NCI-H2081 treated with DMSO at 0.1 percent for 48 hours (cell line): ENCODE results near the gene DKC1.

Experiments
- DNase-seq: peaks from one replicate; lab custom pipeline; 2025; lab: John Stamatoyannopoulos, UW

Gene DKC1

DNA sequence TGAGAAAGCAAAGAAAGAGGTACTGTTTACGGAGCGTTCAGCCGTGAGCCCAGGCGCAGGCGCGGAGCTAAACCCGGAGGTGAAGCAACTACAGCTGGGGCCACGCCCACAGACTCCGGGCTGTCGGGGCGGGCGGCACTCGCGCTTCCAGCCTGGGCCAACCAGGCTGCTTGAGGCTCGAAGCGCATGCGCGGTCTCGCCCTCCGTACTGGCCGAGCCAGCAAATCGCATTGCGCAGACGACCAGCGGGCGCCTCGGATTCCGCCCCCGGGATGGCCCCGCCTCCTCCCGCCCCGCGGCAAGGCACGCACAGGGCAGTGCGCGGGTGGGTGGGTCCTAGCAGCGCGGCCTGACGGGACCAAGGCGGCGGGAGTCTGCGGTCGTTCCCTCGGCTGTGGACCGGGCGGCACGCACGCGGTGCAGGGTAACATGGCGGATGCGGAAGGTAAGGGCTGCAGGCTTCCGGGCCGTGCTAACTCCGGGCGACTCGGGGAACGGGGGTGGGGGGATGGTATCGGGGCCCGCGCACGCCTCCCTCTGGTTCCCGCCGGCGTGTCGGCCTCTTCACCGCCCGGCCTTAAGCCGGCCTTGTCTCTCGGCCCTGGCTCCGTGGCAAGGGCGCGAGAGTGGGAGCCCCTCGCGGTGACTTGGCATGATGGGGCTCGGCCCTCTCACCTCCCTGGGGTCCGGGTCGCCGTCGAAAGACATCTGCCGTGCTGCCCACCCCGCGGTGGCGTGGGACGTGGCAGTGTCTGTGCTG, at the start of gene DKC1:
TSS of gene DKC1 (plus strand) at position 328 of the 760 bp plus-strand sequence. CDS start at position 430, 102 bp downstream.
- DNase-seq = peak; percentile 53

DNA sequence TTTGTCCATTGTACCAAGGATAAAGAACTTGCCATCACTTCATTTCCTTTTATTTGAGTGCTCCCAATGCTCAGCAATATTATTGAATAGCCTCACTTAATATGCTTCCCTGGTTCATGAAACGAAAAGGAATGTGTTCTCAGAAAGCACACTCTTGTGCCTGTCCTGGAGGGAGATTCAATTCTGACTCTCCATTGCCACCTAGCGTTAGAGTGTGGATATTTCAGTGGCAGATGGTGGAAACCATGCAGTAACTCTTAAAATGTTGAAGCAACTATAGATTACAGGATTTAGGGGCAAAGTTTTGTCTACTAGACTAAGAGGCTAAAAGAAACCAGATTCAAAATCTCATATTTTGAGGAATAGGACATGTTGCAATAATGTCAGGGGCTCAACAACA, 47.7 kb upstream of the DKC1 start:
- DNase-seq = no peak

DNA sequence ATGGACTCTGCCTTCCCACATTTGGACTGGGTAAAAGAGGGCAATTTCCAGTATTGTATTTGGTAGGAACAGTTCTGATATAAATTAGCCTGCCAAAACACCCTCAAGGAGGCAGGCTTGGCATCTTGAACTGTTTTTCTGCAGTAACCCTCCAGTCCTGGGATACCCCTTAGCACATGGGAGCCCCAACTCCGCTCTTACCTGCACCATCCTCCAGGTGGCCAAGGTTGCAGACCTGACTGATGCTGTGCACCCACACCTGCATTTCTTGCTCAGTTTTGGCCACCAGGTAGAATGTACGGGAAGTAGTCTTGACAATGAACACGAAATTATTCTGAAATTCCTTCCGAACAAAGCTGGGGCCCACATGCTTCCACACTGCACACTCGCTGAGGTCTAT, 46.8 kb upstream of the DKC1 start:
- DNase-seq = no peak

DNA sequence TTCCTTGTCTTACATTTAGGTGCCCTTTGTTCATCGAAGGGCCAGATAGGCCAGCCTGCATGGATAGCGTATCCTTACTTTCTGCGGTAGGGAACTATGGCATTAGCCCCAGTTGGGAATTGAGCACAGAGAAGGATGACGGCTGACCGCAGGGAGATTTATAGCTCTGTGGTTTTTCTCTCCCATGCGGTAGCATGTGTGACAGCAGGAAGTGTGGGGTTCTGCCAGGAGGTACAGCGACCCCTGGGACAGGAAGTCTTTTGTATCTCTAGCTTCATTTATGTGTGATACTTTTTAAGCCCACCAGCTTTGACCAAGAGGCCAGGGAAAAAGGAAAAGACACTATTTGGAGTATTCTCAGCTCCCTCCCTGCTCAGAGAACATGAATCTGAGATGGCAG, 44.8 kb upstream of the DKC1 start:
- no peak for DNase-seq

DNA sequence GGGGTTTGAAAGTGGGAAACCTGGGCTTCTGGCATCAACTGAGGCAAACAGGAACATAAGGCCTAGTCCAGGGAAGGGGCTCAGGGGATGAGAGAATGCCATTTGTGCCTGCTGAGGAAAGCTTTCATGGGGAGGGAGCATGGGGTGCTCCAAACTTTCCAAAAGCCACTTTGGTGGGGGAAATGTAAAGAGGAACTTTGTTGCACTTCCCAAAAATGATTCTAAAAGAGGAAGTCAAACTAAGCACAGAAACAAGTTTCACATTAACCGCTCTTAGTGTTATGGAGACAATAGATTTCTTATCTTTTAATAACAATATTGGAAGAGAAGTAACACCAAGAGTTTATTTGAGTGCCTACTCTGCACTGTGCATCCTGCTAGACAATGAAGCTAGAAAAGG, 44.0 kb upstream of the DKC1 start:
- no peak for DNase-seq

DNA sequence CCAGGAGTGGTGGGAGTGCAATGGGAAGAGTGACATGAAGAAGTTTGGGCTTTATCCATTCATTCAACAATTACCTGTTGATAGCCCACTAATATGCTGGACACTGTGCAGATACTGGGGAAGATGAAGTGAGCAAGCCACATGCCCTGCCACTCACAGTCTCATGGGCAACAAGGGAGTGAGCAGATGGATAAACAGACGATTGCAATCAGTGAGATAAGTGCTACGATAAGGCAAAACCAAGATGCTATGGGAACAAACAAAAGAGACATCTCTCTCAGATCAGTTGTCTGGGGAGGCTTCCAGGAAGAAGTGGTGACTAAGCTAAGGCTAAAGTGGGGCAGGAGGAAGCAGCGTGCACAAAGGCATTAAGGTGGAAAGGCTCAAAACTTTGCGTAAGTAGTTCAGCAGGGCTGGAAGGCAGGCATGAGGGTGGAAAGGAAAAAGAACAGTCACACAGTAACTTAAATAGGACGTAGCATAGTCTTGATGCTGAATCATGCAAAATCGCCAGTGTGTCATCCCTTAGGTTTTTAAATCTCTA, 43.5 kb upstream of the DKC1 start:
- DNase-seq = no peak

DNA sequence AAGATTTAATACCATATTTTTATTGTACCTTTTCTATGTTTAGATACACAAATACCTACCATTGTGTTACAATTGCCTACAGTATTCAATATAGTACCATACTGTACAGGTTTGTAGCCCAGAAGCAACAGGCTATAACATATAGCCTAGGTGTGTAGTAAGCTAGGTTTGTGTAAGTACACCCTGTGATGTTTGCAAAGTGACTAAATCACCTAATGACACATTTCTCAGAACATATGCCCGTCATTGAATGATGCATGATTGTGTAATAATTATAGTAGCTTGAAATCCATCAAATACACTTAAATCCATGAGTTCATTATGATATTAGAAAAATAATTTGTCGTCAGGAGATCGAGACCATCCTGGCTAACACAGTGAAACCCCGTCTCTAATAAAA, 42.6 kb upstream of the DKC1 start:
- no peak for DNase-seq

DNA sequence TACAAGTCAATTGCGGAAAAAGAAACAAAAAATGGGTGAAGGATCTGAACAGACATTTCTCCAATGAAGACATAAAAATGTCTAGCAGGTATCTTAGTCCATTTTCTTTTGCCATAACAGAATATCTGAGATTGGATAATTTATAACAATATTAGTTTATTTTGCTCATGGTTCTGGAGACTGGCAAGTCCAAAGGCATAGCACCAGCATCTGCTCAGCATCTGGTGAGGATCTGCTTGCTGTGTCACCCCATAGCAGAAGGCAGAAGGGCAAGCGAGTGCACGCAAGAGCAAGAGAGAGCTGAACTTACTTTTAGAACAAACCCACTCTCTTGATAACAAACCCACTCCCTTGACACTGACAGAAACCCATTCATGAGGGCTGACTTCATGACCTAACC, 41.5 kb upstream of the DKC1 start:
- no peak for DNase-seq

DNA sequence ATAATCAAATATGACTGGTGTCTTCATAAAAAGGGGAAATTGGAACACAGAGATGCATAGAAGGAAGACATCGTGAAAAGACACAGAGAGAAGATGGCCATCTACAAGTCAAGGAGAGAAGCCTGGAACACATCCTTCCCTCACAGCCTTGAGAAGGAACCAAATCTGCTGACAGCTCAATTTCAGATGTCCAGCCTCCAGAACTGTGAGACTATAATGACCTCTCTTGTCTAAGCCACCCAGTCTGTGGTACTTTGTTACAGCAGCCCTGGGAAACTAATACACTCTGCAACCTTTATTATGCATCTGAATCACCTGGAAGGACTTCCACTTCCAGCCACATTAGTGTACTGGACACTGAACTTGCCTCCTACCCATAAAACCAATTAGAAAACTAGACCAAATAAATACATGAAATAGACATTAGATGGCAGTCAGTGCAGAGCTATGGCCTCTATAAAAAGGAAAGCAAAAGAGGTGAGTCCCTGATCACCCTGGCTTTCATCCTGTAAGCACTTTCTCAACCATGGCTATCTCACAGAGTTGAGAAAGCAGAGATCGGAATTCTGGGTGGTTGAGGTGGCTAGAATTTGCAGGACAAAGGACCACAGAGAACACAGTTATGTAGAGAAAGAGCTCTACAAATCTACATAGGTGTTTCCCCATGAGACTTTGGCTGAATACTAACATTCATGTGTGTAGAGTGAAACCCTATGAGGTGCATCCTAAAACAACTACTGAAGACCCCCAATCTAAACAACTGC, 37.5 kb upstream of the DKC1 start:
- DNase-seq = no peak

DNA sequence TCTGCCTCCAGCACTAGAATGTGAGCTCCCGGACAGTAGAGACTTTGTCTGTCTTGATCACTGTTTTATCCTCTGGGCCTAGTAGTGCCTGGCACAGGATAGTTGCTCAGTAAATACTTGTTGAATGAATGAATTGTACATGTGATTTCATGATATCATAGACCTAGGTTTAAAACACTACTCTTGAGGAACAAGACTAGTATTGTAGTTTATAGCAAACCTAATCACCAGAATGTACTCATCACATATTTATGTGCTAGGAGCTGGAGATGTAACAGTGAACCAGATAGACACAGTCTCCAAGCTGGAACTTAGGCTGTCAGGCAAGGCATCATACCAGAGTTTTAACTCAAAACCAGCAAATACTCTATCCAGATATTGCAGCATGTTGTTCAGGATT, 35.2 kb upstream of the DKC1 start:
- DNase-seq = no peak

DNA sequence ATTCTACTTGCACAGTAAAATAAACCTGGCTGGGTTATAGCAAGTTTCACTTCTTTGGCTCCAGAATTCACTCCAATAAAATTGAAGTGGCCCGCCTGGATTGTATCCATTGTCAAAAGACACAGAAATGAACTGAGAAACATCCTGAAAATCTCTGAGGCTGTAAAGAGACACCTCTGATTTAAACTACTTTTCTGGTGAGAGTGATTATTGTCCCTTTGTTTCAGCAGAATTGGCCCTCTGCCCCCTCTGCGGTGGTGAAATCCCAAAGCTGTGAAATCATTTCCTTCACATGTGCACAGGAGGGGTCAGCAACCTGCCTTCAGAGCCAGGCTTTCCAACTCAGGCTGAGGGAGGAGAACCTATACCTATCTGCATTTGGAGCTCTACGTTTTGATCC, 34.8 kb upstream of the DKC1 start:
- no peak for DNase-seq

DNA sequence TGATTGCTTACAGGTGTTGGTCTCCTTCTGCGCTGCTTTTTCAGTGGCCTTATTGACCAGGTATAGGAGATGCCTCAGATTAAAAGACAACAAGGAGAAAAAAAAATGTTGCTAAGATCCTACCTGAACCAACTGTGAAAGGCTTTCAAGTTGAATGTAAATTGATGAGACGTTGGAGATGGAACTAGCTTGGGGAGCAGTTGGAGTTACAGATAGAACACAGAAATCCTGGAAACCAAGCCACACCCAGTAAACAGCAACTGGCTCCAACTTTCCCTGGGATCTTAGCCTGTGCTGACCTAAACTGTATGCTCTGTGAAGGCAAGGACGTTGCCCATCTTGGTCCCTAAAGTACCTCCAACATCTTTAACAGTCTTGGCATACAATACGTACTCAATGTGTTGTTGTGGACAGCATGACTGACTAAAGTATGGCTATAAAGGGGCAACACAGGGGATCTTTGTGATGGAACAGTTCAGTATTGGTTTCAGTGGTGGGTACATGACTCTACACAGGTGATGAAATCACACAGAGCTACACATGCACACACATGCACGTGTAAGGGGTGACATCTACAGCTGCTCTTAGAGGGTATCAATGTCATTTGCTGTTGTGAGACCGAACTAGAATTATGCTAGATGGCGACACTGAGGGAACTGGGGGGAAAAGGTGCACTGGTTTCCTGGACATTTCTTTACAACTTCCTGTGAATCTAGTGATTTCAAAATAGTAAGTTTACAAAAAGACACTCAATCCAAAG, 34.1 kb upstream of the DKC1 start:
- no peak for DNase-seq

DNA sequence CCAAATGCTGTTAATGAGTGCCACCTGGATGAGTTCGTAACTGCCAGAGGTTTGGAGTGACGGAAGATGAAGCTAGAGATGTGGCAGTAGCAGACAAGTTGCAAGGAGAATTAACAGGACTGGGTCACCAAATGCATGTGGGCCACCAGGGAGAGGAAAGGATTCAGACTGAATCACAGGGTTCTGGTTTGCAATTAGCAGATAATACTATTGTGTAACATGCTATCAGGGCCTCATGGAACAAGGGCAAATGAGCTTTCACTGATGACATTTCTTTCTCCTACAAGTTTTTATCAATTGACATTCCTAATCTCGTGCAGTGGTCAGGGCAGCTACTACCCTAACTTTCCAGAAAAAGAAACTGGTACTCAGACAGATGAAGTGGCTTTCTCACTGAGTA, 33.2 kb upstream of the DKC1 start:
- DNase-seq = no peak

DNA sequence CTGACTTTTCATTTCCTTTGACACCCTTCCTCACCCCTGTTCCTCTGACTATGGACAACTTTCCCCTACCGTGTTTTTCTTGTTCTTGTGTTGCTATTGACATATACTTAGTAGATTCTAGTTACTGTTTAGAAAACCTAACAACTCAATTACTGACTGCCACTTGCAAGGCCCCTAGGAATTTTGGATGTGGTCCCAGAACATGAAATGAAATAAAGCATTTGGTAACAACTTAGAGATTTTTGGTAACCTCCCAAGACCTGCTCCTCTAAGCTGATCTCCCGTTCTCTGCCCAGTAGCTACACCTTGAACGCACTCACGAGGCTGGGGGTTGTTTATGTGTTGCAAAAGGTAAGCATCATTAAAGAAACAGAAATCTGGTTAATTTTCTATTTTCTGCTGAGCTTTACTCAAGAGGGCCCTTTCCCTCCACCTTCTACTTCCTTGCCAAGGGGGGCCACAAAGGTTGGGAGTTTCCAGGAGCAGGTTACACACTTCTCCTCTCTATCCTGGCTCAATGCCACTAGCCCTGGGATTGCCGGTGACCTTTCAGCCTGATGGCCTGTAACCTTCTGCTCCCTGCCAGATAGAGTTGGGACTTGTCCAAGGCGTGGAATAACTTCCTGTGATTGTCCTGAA, 32.3 kb upstream of the DKC1 start:
- DNase-seq = no peak

DNA sequence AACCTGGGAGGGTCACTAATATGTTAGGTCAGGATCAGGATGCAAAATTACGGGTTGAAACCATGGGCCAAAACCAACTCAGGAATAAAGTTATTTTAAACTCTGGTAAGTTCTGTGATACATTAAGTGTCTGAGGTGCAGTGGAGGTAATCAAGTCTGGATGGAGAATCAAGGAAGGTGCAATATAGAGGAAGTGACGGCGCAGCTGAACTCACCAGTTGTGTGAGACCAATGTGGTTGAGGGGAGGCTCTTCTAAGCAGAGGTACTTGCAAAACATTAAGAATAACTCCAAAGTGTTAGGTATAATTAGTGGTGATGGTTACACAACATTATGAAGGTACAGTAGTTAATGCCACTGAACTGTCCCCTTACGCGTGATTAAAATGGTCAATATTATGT, 31.5 kb upstream of the DKC1 start:
- no peak for DNase-seq

DNA sequence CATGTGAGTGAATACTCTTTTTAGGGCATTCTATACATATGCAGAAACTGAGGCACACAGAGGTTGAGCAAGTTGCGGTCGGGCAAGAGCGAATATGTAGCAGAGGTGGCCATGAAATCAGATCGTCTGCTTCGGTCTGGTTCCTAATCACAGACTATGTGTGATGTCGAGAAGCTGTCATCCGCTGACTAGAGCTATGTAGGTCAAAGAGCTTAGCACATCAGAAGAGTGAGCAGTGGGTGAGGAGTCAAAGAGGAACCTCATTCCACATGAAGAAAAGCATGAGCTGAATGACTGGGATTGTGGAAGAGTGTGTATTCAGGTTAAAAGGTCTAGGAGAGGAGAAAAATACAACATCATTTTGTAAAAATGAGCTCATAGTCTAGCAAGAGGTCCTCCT, 30.8 kb upstream of the DKC1 start:
- no peak for DNase-seq

DNA sequence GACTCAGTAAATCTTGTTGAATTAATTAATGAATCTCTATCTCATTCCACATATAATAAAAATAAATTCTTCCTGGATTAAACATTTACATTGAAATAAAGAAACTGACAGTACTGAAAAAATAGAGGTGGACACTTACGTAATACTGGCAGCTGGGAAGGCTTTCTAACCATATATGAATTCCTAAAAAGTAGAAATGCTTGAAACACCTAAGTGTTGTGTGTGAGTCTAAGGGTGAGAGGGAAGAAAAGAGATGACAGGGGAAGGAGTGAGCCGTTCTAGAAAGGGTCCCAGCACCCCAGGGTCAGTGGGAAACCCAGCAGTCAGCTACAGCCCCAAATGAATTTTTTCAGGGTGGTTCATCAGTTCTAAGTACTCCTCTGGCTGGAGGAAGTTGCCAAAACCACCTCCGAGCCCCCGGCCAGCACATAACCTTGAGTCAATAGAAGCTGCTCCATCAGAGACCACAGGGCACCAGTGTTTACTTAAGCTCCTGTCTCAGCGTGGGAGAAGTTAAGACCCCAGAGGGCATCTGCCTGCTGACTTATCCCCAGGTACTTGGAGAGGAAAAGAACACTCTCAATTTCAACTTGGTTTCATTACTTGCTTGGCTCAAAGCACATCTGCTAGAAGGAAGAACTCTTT, 30.1 kb upstream of the DKC1 start:
- DNase-seq = no peak

DNA sequence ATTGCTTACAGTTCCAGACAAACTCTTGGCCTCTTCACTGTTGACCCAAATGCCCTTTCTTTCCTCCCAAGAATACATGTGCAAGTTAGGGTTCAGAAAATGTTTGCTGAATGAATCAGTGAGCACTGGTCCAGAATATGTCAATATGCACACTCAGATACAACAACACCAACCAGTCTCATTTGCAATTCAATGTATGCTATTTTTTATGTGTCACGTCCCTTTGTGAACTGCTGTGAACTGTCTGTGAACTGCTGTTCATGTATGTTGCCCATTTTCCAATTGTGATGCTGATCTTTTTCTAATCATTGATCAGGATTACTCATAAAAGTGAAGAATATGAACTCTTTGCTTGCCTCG, 29.6 kb upstream of the DKC1 start:
- DNase-seq = no peak

DNA sequence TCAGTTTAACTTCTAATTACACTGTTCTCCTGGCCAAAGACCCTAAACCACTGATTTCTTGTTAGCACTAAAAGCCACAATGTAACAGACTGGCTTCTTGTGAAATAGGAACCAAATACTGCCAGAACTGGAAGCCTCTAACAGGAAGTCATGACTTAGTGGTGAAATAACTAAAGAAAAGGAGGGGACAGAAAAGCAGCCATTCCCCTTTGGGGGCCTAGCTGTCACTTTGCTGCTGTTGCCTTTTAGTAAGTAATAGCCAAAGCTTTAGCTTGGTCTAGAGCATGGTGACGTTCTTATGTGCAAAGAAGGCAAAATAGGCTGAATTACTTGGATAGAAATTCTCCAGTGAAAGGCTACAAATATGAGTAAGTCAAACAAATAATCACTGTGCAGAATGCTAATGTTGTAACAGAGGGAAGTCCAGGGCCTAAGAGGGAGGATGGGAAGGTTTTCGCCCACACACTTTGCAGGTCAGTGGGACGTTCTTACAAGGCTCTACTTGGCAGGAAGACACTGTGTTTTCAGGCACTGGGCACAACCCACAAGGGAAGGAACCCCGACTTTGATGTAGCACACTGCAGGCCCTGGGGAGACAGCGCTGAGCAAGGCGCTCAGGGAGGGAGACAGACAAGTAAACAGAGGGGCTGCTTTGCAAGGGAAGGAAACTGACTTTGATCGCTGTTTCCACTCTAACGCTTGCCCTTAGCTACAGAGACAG, 28.4 kb upstream of the DKC1 start:
- DNase-seq = no peak

DNA sequence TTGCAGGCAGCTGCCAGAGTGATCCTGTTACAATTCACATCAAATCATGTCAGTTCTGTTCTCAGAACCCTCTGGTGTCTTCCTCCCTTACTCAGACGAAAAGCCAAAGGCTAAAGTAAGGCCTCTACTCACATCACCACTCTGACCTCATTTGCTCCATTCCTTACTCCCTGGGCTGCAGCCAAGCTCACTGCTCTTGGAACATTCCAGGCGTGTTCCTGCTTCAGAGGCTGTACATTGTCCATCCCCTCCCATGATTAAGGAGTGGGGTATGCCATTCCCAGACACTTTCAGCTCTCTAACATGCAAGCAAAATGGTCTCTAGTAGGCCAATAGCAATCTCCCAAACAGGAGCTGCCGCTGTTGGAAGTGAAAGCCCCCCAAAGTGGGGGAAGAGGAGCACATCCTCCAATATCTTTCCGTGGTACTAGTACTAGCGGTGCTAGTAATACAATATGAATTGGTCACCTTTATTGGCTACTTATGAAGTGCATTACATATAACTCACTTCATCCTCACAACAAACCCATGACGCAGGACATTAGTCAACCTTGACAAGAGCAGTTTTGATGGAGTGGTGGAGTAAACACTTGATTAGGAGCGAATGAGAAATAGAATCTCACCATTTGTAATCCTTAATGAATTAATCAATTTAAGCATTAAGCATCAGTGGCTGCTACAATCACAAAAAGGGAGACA, 26.8 kb upstream of the DKC1 start:
- no peak for DNase-seq
